ENCODE measurements around the gene ZNF654. TPM values are rescaled to one million over a fixed set of nuclear protein-coding genes. Genes with fewer than 3 reads are reported as not detected.

The ZNF654 gene
- total and polyA plus RNA-seq, 10 of the 15 experiments (the other 5 are each of a cell fraction or from before 2014, with no cell fraction given): 2.7 to 14.2 (median 10.0) TPM

DNA sequence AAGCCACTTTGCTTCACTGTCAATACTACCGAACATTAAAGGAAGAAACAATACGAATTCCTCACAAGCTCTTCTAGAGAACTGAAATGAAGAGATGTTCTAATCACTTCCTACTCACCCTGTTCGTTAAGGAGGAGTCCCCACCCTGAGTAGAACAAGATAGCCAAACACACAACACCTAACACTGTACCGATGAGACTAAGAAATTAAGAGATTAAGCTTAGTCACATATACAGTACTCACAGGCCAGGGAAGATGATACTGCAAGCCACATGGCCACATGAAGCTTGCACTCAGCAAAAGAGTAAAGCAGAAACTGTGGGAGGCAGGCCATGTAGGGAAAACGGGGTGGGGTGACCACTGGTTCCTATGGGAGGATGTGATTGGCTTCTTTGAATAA, 48.2 kb upstream of the ZNF654 start (continued):
- TF ChIP-seq, protein P1, sequence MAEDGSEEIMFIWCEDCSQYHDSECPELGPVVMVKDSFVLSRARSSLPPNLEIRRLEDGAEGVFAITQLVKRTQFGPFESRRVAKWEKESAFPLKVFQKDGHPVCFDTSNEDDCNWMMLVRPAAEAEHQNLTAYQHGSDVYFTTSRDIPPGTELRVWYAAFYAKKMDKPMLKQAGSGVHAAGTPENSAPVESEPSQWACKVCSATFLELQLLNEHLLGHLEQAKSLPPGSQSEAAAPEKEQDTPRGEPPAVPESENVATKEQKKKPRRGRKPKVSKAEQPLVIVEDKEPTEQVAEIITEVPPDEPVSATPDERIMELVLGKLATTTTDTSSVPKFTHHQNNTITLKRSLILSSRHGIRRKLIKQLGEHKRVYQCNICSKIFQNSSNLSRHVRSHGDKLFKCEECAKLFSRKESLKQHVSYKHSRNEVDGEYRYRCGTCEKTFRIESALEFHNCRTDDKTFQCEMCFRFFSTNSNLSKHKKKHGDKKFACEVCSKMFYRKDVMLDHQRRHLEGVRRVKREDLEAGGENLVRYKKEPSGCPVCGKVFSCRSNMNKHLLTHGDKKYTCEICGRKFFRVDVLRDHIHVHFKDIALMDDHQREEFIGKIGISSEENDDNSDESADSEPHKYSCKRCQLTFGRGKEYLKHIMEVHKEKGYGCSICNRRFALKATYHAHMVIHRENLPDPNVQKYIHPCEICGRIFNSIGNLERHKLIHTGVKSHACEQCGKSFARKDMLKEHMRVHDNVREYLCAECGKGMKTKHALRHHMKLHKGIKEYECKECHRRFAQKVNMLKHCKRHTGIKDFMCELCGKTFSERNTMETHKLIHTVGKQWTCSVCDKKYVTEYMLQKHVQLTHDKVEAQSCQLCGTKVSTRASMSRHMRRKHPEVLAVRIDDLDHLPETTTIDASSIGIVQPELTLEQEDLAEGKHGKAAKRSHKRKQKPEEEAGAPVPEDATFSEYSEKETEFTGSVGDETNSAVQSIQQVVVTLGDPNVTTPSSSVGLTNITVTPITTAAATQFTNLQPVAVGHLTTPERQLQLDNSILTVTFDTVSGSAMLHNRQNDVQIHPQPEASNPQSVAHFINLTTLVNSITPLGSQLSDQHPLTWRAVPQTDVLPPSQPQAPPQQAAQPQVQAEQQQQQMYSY (CRISPR knock-in tag; IDR thresholded peaks at IDR 0.05): no peak
- TF ChIP-seq POLR2AphosphoS2 (IDR thresholded peaks at IDR 0.05; ENCODE audit: low read depth, low read length): no peak
- TF ChIP-seq, protein P2, sequence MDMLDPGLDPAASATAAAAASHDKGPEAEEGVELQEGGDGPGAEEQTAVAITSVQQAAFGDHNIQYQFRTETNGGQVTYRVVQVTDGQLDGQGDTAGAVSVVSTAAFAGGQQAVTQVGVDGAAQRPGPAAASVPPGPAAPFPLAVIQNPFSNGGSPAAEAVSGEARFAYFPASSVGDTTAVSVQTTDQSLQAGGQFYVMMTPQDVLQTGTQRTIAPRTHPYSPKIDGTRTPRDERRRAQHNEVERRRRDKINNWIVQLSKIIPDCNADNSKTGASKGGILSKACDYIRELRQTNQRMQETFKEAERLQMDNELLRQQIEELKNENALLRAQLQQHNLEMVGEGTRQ (IDR thresholded peaks at IDR 0.05; ENCODE audit: borderline replicate concordance, low read depth, low read length): no peak
- no peak for TF ChIP-seq CREB1 (IDR thresholded peaks at IDR 0.05; ENCODE audit: low read depth)
- TF ChIP-seq IRF4 (IDR thresholded peaks at IDR 0.05; ENCODE audit: low read depth, low read length): no peak
- TF ChIP-seq FOXM1 (IDR thresholded peaks at IDR 0.05; ENCODE audit: low read depth, low read length): no peak
- no peak for TF ChIP-seq SREBF2 (IDR thresholded peaks at IDR 0.05; ENCODE audit: low read length)
- no peak for TF ChIP-seq ESRRA (IDR thresholded peaks at IDR 0.05; ENCODE audit: low read length)
- TF ChIP-seq ZNF207 (IDR thresholded peaks at IDR 0.05; ENCODE audit: borderline replicate concordance): no peak
- TF ChIP-seq RAD21 (IDR thresholded peaks at IDR 0.05; ENCODE audit: insufficient read depth, low read depth, low read length): no peak
- no peak for TF ChIP-seq SMAD5 (IDR thresholded peaks at IDR 0.05; ENCODE audit: low read depth)
- TF ChIP-seq MTA2 (IDR thresholded peaks at IDR 0.05; ENCODE audit: low read depth): no peak
- TF ChIP-seq, protein P3, sequence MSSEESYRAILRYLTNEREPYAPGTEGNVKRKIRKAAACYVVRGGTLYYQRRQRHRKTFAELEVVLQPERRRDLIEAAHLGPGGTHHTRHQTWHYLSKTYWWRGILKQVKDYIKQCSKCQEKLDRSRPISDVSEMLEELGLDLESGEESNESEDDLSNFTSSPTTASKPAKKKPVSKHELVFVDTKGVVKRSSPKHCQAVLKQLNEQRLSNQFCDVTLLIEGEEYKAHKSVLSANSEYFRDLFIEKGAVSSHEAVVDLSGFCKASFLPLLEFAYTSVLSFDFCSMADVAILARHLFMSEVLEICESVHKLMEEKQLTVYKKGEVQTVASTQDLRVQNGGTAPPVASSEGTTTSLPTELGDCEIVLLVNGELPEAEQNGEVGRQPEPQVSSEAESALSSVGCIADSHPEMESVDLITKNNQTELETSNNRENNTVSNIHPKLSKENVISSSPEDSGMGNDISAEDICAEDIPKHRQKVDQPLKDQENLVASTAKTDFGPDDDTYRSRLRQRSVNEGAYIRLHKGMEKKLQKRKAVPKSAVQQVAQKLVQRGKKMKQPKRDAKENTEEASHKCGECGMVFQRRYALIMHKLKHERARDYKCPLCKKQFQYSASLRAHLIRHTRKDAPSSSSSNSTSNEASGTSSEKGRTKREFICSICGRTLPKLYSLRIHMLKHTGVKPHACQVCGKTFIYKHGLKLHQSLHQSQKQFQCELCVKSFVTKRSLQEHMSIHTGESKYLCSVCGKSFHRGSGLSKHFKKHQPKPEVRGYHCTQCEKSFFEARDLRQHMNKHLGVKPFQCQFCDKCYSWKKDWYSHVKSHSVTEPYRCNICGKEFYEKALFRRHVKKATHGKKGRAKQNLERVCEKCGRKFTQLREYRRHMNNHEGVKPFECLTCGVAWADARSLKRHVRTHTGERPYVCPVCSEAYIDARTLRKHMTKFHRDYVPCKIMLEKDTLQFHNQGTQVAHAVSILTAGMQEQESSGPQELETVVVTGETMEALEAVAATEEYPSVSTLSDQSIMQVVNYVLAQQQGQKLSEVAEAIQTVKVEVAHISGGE (CRISPR knock-in tag; IDR thresholded peaks at IDR 0.05): no peak
- no peak for TF ChIP-seq SRF (IDR thresholded peaks at IDR 0.05; ENCODE audit: low read depth in 2 of 2, low read length in 2 of 2)
